Activated effector memory CD4-positive, alpha-beta T cell treated with Interleukin-2 at 50 U/mL for 16 hours (primary cell): Measurements from ENCODE around the gene STAT4.
A peak's percentile ranks its signal among the peaks of the same experiment; 100 is the strongest.

Source experiments
- DNase-seq: peaks from one replicate; pipeline ENCODE4 v3.0.0-alpha.2; 2020

Gene STAT4

GRCh38 chr2:191150600-191151330, at the start of gene STAT4:
Gene STAT4, minus strand, starts transcription at chr2:191150994. Its CDS starts 2,791 bp downstream, at chr2:191148203.
- DNase-seq = peak; percentile 68

GRCh38 chr2:191199929-191200512, 49.2 kb upstream of the STAT4 start:
- DNase-seq = no peak

- DNase-seq = no peak
These were observed 47.5 kb upstream of the STAT4 start for GRCh38 chr2:191198271-191198670.

- DNase-seq = no peak
These were observed 46.3 kb upstream of the STAT4 start for GRCh38 chr2:191197096-191197495.

GRCh38 chr2:191195021-191195420, 44.2 kb upstream of the STAT4 start:
- no peak for DNase-seq

- no peak for DNase-seq
These were observed 40.2 kb upstream of the STAT4 start for GRCh38 chr2:191190861-191191552.

GRCh38 chr2:191190435-191190834, 39.6 kb upstream of the STAT4 start:
- no peak for DNase-seq

- no peak for DNase-seq
These were observed 38.4 kb upstream of the STAT4 start for GRCh38 chr2:191189112-191189635.

- no peak for DNase-seq
These were observed 37.8 kb upstream of the STAT4 start for GRCh38 chr2:191188550-191189093.

- no peak for DNase-seq
These were observed 36.5 kb upstream of the STAT4 start for GRCh38 chr2:191187105-191187829.

GRCh38 chr2:191184457-191184856, 33.7 kb upstream of the STAT4 start:
- DNase-seq = no peak

- no peak for DNase-seq
These were observed 32.7 kb upstream of the STAT4 start for GRCh38 chr2:191183516-191183915.

- DNase-seq = no peak
These were observed 32.3 kb upstream of the STAT4 start for GRCh38 chr2:191183081-191183480.

- no peak for DNase-seq
These were observed 29.9 kb upstream of the STAT4 start for GRCh38 chr2:191180713-191181112.

- no peak for DNase-seq
These were observed 29.5 kb upstream of the STAT4 start for GRCh38 chr2:191180276-191180675.

GRCh38 chr2:191178806-191179514, 28.2 kb upstream of the STAT4 start:
- no peak for DNase-seq

- no peak for DNase-seq
These were observed 27.2 kb upstream of the STAT4 start for GRCh38 chr2:191177751-191178736.

- DNase-seq = no peak
These were observed 26.1 kb upstream of the STAT4 start for GRCh38 chr2:191176801-191177438.

GRCh38 chr2:191176305-191176704, 25.5 kb upstream of the STAT4 start:
- no peak for DNase-seq

- no peak for DNase-seq
These were observed 23.6 kb upstream of the STAT4 start for GRCh38 chr2:191174442-191174841.
